ENCODE measurements around the gene WDHD1.
"Not testable (repeated sequence)": the region's sequence is repeated elsewhere in the genome, so short reads cannot be mapped to it uniquely, and the experiment has no call there.

The WDHD1 gene

DNA sequence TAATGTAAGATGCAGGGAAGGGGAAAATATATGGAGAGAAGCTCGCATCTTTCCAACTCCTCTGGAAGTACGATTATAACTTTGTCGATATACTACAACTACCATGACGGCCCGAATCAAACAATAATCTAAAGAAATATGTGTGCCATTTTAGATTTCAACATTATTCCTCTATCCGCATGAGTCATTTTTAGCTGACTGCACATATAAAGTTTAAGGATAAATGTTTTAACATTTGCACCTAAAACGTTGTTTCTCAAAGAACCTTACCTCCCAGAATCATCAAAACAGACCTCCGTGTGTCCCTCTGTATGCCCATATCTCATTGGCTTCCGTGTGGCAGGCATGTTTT, 482 bp downstream of the WDHD1 start:
- Mint-ChIP-seq H3K36me3 (peaks cover 14 to 23% of the 10 kb centered on the region in 2 donors), H3K4me3 (peak overlapping the region; percentile 94 to 98), H3K9me3 (no peaks in the 10 kb centered on the region), H3K27ac (peak overlapping the region; percentile 99), H3K4me1 (peaks cover 22 to 51% of the 10 kb centered on the region in 2 donors), H3K27me3 (no peaks in the 10 kb centered on the region)
- ATAC-seq (replicated peaks) (no peak), DNase-seq (no peak)

DNA sequence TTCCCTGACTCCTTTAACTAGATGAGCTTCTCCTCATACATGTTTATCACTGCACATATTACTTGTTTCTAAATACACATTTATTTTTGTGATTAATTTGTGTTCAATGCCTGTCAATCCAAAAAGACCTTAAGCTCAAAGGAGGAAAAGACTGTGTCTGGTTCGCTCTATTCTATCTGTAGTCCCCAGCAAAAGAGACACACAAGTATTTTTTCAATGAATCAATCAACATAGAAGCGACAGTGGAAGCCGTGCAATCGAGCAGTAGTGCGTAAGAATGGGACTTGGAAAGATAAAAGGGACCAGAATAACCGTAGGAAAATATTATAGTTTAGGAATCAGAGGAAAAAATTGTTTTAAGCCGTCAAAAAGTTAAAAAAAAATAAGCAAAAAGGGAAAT, 951 bp downstream of the WDHD1 start:
- H3K4me3 Mint-ChIP-seq, result peak overlapping the region; percentile 94 to 98
- no peak for DNase-seq
- peaks cover 15 to 25% of the 10 kb centered on the region in 2 donors for H3K36me3 Mint-ChIP-seq
- peak overlapping the region; percentile 99 for H3K27ac Mint-ChIP-seq
- H3K4me1 Mint-ChIP-seq, result peaks cover 22 to 51% of the 10 kb centered on the region in 2 donors
- H3K9me3 Mint-ChIP-seq, result no peaks in the 10 kb centered on the region
- H3K27me3 Mint-ChIP-seq, result no peaks in the 10 kb centered on the region
- no peak for ATAC-seq (replicated peaks)

DNA sequence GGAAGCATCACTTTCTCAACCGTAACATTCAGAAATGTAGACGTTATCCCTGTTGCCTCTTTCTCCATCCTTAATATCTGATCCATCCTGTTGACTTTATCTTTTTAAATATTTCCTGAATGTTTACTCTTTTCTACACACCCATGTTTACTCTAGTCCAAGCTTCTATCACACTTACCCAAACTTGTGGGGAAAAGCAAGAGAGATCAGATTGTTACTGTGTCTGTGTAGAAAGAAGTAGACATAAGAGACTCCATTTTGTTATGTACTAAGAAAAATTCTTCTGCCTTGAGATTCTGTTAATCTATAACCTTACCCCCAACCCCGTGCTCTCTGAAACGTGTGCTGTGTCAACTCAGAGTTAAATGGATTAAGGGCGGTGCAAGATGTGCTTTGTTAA, 2.5 kb downstream of the WDHD1 start:
- not testable (repeated sequence) for ATAC-seq (replicated peaks); H3K4me3 Mint-ChIP-seq; H3K9me3 Mint-ChIP-seq; H3K27me3 Mint-ChIP-seq; DNase-seq; H3K27ac Mint-ChIP-seq
- Mint-ChIP-seq H3K4me1 (peaks cover 24 to 57% of the 10 kb centered on the region in 2 donors), H3K36me3 (peaks cover 20 to 32% of the 10 kb centered on the region in 2 donors)

DNA sequence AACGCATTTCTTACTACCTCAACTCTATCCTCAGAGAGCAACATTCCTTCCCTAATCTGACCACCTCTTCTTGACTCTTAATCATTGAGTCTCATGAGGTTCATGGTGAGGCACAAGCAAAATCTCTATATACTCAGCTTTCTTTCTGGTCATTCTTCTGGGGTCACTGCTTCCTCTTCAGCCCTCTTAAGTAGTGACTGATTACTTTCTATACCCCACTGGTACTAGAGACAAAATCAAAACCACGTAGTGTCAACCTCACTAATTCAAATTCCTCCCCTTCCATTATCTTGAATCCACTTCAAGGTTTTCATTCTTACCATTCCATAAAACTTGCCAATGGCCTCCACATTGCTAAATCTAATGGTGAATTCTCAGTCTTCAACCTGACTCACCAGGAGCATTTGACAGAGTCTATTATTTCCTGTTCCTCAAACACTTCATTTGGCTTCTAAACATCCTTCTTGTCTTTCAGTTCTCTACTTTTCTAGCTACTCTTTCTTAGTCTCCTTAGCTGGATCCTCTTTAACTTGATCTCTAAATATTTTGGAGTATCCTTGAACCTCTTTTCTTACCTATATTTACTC, 6.8 kb downstream of the WDHD1 start:
- ATAC-seq (replicated peaks) (peak; percentile 38 to 51), DNase-seq (no peak)
- H3K27me3 Mint-ChIP-seq, result no peaks in the 10 kb centered on the region
- H3K27ac Mint-ChIP-seq, result no peak overlapping the region
- peaks cover 11 to 31% of the 10 kb centered on the region in 2 donors for H3K4me1 Mint-ChIP-seq
- H3K36me3 Mint-ChIP-seq, result peaks cover 29 to 31% of the 10 kb centered on the region in 2 donors
- no peak overlapping the region for H3K4me3 Mint-ChIP-seq
- H3K9me3 Mint-ChIP-seq, result no peaks in the 10 kb centered on the region

DNA sequence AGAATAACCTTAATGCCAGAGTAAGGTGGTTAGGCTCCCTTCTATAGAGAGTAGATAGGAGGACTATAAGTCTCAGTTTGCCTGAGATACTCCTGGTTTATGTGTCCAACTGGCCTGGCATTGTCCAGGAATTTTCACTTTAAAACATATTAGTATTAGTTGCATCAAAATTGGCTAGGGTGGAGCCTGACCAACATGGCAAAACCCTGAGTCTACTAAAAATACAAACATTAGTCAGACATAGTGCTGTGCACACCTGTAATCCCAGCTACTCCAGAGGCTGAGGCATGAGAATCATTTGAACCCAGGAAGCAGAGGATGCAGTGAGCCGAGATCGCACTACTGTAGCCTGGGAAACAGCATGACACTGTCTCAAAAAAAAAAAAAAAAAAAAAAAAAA, 11.9 kb downstream of the WDHD1 start:
- Mint-ChIP-seq H3K4me3 (no peak overlapping the region), H3K36me3 (peaks cover 28 to 30% of the 10 kb centered on the region in 2 donors), H3K4me1 (peaks cover 2 to 3% of the 10 kb centered on the region in 2 donors), H3K27me3 (no peaks in the 10 kb centered on the region), H3K27ac (no peak overlapping the region), H3K9me3 (no peaks in the 10 kb centered on the region)
- DNase-seq (no peak), ATAC-seq (replicated peaks) (no peak)

DNA sequence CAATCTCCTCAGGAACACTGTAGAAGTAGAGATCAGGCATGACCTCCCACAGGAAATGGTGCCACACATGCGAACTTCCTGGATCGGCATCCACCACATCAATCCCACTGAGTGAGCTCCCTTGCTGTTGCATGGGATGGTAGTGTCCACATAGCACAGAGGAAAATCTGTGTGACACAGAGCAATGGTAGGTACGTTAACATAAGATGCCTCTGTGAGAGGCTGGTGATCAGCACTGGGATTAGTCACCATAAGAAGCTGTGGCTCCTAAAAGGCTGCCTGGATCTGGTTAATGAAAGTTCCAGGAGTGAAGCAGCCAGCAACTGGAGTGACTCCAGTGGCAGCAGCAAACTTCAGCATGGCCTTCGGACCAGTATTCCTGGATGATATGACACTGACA, 21.8 kb downstream of the WDHD1 start:
- DNase-seq, result no peak
- Mint-ChIP-seq H3K4me1 (no peaks in the 10 kb centered on the region), H3K27me3 (no peaks in the 10 kb centered on the region), H3K4me3 (no peak overlapping the region), H3K27ac (no peak overlapping the region), H3K9me3 (no peaks in the 10 kb centered on the region), H3K36me3 (peaks cover 33 to 51% of the 10 kb centered on the region in 2 donors)
- no peak for ATAC-seq (replicated peaks)

DNA sequence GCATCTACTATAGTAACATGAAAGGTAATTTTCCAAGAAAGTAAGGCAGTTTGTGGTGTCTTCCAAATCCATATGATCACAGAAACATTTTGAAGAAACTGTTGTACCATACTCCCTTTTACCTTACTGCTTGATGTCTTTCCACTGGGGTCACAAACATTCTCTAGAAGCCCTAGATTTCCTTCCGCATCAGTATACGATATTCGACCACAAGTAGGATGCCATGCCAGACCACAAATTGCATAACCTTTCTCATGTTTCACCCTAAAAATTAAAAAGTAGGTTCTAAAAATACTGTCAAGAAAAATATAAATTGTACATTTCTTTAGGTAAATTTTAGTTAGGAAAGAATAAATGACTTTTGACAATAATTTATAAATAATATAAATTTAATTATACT, 26.5 kb downstream of the WDHD1 start:
- ATAC-seq (replicated peaks), result no peak
- no peak for DNase-seq
- Mint-ChIP-seq H3K27me3 (no peaks in the 10 kb centered on the region), H3K9me3 (no peaks in the 10 kb centered on the region), H3K27ac (no peak overlapping the region), H3K4me1 (no peaks in the 10 kb centered on the region), H3K36me3 (peaks cover 33 to 53% of the 10 kb centered on the region in 2 donors), H3K4me3 (no peak overlapping the region)

DNA sequence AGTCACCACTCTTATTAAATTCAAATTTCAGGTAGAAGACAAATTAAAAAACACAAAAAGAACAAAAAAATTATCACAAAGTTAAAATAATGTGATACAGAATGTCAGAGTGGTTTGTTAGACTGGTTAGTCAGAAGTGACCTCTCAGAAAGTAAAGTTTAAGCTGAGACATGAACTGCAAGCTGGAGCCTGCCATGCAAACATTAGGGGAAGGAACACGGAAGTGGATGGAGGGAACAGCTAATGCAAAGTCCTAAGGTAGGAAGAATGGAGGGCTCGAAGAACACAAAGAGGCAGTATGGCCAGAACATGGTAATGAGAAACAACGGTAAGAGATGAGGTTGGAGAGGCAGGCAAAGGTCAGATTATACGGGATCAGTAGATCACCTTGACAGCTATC, 41.7 kb downstream of the WDHD1 start:
- no peak for DNase-seq
- Mint-ChIP-seq H3K4me1 (no peaks in the 10 kb centered on the region), H3K4me3 (no peak overlapping the region), H3K36me3 (peaks cover 18 to 42% of the 10 kb centered on the region in 2 donors), H3K27ac (no peak overlapping the region), H3K9me3 (no peaks in the 10 kb centered on the region), H3K27me3 (no peaks in the 10 kb centered on the region)
- ATAC-seq (replicated peaks), result no peak

DNA sequence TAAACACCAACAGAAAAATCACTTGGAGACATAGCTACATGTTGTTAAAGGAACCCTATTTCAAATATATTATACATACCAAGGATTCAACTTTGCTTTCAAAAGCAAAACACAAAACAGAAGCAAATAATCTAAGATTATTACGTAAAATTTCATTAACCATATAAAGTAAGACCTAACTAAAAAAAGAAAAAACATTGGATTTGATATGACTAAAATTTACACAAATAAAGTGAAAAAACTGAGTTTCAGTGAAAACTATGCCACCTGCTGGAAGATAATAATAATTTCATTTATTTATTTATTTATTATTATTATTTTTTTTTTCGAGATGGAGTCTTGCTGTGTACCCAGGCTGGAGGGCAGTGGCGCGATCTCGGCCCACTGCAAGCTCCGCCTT, 45.2 kb downstream of the WDHD1 start:
- DNase-seq (no peak), ATAC-seq (replicated peaks) (no peak)
- Mint-ChIP-seq H3K27ac (no peak overlapping the region), H3K4me1 (no peaks in the 10 kb centered on the region), H3K9me3 (no peaks in the 10 kb centered on the region), H3K4me3 (no peak overlapping the region), H3K36me3 (peaks cover 21 to 45% of the 10 kb centered on the region in 2 donors), H3K27me3 (no peaks in the 10 kb centered on the region)

DNA sequence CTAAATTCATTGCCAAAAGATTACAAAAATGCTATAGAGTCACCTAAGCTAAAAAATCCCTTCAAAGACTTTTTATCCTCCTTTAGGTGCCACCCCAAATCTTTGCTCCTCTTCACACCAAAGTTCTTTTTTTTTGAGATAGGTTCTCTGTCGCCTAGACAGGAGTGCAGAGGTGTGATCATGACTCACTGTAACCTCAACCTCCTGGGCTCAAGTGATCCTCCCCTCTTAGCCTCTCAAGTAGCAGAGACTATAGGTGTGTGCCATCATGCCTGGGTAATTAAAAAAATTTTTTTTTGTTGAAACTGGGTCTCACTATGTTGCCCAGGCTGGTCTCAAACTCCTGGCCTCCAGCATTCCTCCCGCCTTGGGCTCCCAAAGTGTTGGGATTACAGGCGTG, 47.9 kb downstream of the WDHD1 start:
- H3K27ac Mint-ChIP-seq, result no peak overlapping the region
- H3K9me3 Mint-ChIP-seq, result no peaks in the 10 kb centered on the region
- H3K27me3 Mint-ChIP-seq, result no peaks in the 10 kb centered on the region
- H3K4me3 Mint-ChIP-seq, result no peak overlapping the region
- ATAC-seq (replicated peaks) (no peak), DNase-seq (no peak)
- H3K4me1 Mint-ChIP-seq, result no peaks in the 10 kb centered on the region
- peaks cover 12 to 36% of the 10 kb centered on the region in 2 donors for H3K36me3 Mint-ChIP-seq

DNA sequence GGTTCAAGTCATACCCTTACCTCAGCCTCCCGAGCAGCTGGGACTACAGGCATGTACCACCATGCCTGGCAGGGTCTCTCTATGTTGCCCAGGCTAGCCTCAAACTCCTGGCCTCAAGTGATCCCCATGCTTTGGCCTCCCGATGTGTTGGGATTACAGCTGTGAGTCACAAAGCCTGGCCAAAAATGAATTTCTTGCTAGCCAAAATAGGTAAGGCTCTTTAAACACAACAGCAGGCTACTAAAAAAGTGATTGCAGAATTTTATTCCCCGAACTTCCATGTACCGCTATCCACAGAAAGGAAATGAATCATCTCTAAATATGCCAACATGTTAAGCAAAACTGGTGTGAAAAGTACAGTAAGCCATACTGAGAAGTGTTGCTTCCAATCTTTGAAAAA, 50.6 kb downstream of the WDHD1 start:
- Mint-ChIP-seq H3K27me3 (no peaks in the 10 kb centered on the region), H3K4me1 (no peaks in the 10 kb centered on the region), H3K36me3 (peaks cover 14 to 42% of the 10 kb centered on the region in 2 donors), H3K9me3 (no peaks in the 10 kb centered on the region), H3K4me3 (no peak overlapping the region), H3K27ac (no peak overlapping the region)
- no peak for ATAC-seq (replicated peaks)
- DNase-seq, result no peak

DNA sequence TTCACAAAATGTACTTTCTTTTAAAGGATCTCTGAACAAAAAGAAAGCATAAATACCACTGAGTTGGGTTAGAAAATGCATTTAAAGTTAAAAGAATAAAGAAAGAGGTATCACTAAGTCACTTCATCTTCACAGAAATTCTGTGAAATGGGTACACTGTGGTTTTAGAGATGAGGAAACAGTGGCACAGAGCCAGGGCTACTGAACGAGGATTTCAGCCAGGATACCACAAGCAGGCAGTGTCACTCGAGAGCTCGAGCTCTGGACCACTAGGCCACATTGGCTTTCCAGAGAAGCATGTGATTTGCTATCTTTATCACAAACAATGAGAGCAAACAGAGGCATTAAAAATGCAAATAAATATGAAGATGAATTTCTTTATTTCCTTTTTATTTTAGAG, 51.0 kb downstream of the WDHD1 start:
- peaks cover 14 to 44% of the 10 kb centered on the region in 2 donors for H3K36me3 Mint-ChIP-seq
- H3K9me3 Mint-ChIP-seq, result no peaks in the 10 kb centered on the region
- DNase-seq (no peak), ATAC-seq (replicated peaks) (no peak)
- no peak overlapping the region for H3K4me3 Mint-ChIP-seq
- no peaks in the 10 kb centered on the region for H3K4me1 Mint-ChIP-seq
- H3K27me3 Mint-ChIP-seq, result no peaks in the 10 kb centered on the region
- H3K27ac Mint-ChIP-seq, result no peak overlapping the region

DNA sequence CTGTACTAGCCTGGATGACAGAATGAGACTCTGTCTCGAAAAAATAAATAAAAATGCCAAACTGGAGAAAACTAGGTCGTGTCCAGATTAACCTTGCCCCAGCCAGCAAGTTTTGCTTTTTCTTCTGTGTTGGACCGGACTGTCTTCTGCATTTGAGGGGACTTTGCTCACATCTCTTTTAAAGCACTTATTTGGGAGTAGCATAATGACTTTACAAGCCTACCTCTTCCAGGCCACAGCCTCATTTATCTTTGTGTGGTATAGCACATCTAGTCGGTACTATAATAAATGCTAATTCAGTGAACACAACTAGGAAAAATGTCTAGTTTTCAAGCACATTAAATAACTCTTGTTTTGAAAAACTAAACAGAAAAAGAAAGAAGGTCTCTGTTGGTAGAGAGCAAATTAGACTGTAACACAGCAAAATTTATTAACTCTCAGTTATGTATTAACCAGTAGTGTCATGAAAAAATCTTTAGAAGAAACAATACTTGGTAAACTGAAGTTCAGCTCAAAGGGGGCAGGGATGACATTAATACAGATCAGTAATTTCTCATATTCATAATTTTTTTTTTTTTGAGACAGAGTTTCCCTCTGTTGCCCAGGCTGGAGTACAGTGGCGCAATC, 52.0 kb downstream of the WDHD1 start:
- no peak overlapping the region for H3K4me3 Mint-ChIP-seq
- H3K36me3 Mint-ChIP-seq, result peaks cover 22 to 47% of the 10 kb centered on the region in 2 donors
- H3K27ac Mint-ChIP-seq, result peak overlapping the region; percentile 5
- no peaks in the 10 kb centered on the region for H3K27me3 Mint-ChIP-seq
- H3K9me3 Mint-ChIP-seq, result no peaks in the 10 kb centered on the region
- no peaks in the 10 kb centered on the region for H3K4me1 Mint-ChIP-seq
- ATAC-seq (replicated peaks), result no peak
- no peak for DNase-seq

DNA sequence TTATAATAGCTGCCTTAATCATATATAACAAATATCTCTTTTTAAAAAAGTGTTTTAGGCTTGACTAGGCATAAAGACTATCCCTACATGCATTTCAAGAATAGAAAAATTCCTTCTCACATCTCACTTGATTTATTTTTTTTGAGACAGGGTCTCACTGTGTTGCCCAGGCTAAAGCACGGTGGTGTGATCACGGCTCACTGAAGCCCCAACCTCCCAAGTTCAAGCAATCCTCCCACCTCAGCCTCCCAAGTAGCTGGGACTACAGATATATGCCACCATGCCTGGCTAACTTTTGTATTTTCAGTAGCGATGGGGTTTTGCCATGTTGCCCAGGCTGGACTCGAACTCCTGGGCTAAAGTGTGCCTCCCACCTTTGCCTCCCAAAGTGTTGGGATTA, 59.4 kb downstream of the WDHD1 start:
- no peak for DNase-seq
- H3K27ac Mint-ChIP-seq, result no peak overlapping the region
- H3K4me1 Mint-ChIP-seq, result peaks cover 3 to 8% of the 10 kb centered on the region in 2 donors
- H3K9me3 Mint-ChIP-seq, result no peaks in the 10 kb centered on the region
- H3K36me3 Mint-ChIP-seq, result peaks cover 36 to 52% of the 10 kb centered on the region in 2 donors
- no peaks in the 10 kb centered on the region for H3K27me3 Mint-ChIP-seq
- no peak overlapping the region for H3K4me3 Mint-ChIP-seq
- ATAC-seq (replicated peaks), result no peak

DNA sequence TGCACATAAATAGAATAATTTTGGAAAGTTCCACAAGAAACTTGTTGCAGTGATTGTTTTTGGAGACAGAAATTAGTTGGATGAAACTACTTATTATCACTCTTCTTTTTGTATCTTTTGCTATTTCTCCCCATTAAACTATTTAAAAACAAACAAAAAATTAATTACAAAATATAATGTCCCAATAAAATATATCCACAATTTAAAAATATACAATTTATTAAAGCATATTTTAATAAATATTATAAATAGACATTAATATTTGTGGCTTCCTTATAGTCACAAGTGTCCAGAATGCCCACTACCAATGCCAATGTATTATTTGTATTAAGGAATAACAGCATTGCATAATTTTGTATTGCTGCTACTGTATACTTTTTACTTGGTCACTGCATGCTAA, 71.8 kb downstream of the WDHD1 start:
- Mint-ChIP-seq H3K36me3 (peaks cover 21 to 45% of the 10 kb centered on the region in 2 donors), H3K27ac (no peak overlapping the region), H3K9me3 (no peaks in the 10 kb centered on the region), H3K4me3 (no peak overlapping the region), H3K27me3 (no peaks in the 10 kb centered on the region), H3K4me1 (no peaks in the 10 kb centered on the region)
- ATAC-seq (replicated peaks), result no peak
- DNase-seq, result no peak

Measured in stimulated activated naive B cell treated with anti-CD40 and anti-IgM and Interleukin-4, amounts not matched to agents 10 μg/mL and 1 μg/mL and 100 μg/mL, for 72 hours (primary cell).